Inferior parietal cortex (tissue), 1 donor: ENCODE measurements around the gene FBXL20.
A peak's percentile ranks its signal among the peaks of the same experiment; 100 is the strongest.
"Not testable (repeated sequence)": the region's sequence is repeated elsewhere in the genome, so short reads cannot be mapped to it uniquely, and the experiment has no call there.

Source experiments
- DNase-seq: peaks from one replicate; pipeline ENCODE4 v3.0.0-alpha.2; 2016; ENCODE audit errors: extremely low spot score

Gene FBXL20

GRCh38 chr17:39332092-39332491 is 69.3 kb downstream of the FBXL20 start:
- DNase-seq: no peak

- DNase-seq: no peak
These were observed 72.6 kb downstream of the FBXL20 start for GRCh38 chr17:39328815-39329214.

GRCh38 chr17:39327109-39327508 is 74.3 kb downstream of the FBXL20 start:
- no peak for DNase-seq

GRCh38 chr17:39325528-39326240 is 75.7 kb downstream of the FBXL20 start:
- no peak for DNase-seq

GRCh38 chr17:39318636-39319035 is 82.8 kb downstream of the FBXL20 start:
- no peak for DNase-seq

- no peak for DNase-seq
These were observed 94.8 kb downstream of the FBXL20 start for GRCh38 chr17:39306509-39307212.

GRCh38 chr17:39305978-39306377 is 95.4 kb downstream of the FBXL20 start:
- no peak for DNase-seq

- DNase-seq: no peak
These were observed 97.2 kb downstream of the FBXL20 start for GRCh38 chr17:39304188-39304587.

GRCh38 chr17:39294060-39294459 is 107.4 kb downstream of the FBXL20 start:
- DNase-seq: no peak

GRCh38 chr17:39292546-39292945 is 108.9 kb downstream of the FBXL20 start:
- DNase-seq: not testable (repeated sequence)

- not testable (repeated sequence) for DNase-seq
These were observed 114.9 kb downstream of the FBXL20 start for GRCh38 chr17:39286513-39286912.

- DNase-seq: no peak
These were observed 116.7 kb downstream of the FBXL20 start for GRCh38 chr17:39284685-39285084.

- DNase-seq: no peak
These were observed 117.5 kb downstream of the FBXL20 start for GRCh38 chr17:39283896-39284295.

- no peak for DNase-seq
These were observed 118.3 kb downstream of the FBXL20 start for GRCh38 chr17:39283098-39283497.

- DNase-seq: no peak
These were observed 119.6 kb downstream of the FBXL20 start for GRCh38 chr17:39281806-39282205.

- DNase-seq: not testable (repeated sequence)
These were observed 123.2 kb downstream of the FBXL20 start for GRCh38 chr17:39278246-39278645.

- DNase-seq: no peak
These were observed 124.3 kb downstream of the FBXL20 start for GRCh38 chr17:39277110-39277509.

GRCh38 chr17:39276113-39276512 is 125.3 kb downstream of the FBXL20 start:
- no peak for DNase-seq

GRCh38 chr17:39271546-39271945 is 129.9 kb downstream of the FBXL20 start:
- DNase-seq: no peak

- peak; percentile 33 for DNase-seq
These were observed 130.5 kb downstream of the FBXL20 start for GRCh38 chr17:39270923-39271322.

- DNase-seq: no peak
These were observed 137.3 kb downstream of the FBXL20 start for GRCh38 chr17:39264119-39264518.

- no peak for DNase-seq
These were observed 140.1 kb downstream of the FBXL20 start for GRCh38 chr17:39261286-39261685.

GRCh38 chr17:39252788-39253460 is 148.5 kb downstream of the FBXL20 start:
- no peak for DNase-seq
